AG09319 (cell line): ENCODE measurements around the gene SP2.

Source experiments
- DNase-seq: peaks from one replicate; pipeline ENCODE4 v3.0.0-alpha.2; 2010; ENCODE audit warnings: low read depth; ENCODE audit errors: extremely low read depth
- TF ChIP-seq, protein P1 (sequence below): IDR thresholded peaks from 2 replicates; pipeline ENCODE4 v1.5.1; 2011; ENCODE audit warnings: low read depth, mild to moderate bottlenecking, inconsistent platforms, low read length, moderate library complexity

Gene SP2

GRCh38 chr17:47973541-47973940 is 77.5 kb downstream of the SP2 start:
- DNase-seq = no peak
- TF ChIP-seq, protein P1, sequence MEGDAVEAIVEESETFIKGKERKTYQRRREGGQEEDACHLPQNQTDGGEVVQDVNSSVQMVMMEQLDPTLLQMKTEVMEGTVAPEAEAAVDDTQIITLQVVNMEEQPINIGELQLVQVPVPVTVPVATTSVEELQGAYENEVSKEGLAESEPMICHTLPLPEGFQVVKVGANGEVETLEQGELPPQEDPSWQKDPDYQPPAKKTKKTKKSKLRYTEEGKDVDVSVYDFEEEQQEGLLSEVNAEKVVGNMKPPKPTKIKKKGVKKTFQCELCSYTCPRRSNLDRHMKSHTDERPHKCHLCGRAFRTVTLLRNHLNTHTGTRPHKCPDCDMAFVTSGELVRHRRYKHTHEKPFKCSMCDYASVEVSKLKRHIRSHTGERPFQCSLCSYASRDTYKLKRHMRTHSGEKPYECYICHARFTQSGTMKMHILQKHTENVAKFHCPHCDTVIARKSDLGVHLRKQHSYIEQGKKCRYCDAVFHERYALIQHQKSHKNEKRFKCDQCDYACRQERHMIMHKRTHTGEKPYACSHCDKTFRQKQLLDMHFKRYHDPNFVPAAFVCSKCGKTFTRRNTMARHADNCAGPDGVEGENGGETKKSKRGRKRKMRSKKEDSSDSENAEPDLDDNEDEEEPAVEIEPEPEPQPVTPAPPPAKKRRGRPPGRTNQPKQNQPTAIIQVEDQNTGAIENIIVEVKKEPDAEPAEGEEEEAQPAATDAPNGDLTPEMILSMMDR = no peak

GRCh38 chr17:47975189-47975822 is 79.3 kb downstream of the SP2 start:
- no peak for DNase-seq
- TF ChIP-seq, protein P1 = no peak

DNA sequence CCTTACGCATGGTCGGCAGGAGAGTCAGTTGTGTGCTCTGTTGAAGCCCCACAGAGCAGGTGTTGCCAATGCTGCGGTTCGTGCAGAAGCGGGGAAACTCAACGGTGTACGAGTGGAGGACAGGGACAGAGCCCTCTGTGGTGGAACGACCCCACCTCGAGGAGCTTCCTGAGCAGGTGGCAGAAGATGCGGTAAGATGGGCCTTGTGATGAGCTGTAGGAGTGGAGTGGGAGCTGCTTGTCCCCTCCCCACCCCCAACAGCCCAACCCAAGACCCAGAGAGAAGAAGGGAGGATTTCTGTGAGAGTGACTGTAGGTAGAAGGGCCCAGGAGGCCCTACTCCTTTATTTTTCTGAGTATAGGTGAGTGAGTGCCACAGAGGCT is 79.8 kb downstream of the SP2 start:
- DNase-seq = no peak
- TF ChIP-seq, protein P1 = no peak

GRCh38 chr17:47978324-47978723 is 82.3 kb downstream of the SP2 start:
- TF ChIP-seq, protein P1 = peak; percentile 77
- DNase-seq = no peak
